Stimulated activated CD8-positive, alpha-beta memory T cell treated with anti-CD3 and anti-CD28 coated beads, Interleukin-7, amount 100 ng/mL, for 1 hour (primary cell): ENCODE results near the gene CREB3L4.
"Not testable (repeated sequence)": the region's sequence is repeated elsewhere in the genome, so short reads cannot be mapped to it uniquely, and the experiment has no call there.

ENCODE experiments used
- DNase-seq, 2 donors: peaks; one replicate each; pipeline ENCODE4 v3.0.0-alpha.2; 2020; ENCODE audit warnings: low read depth in 2 of 2

The CREB3L4 gene

GRCh38 chr1:153959454-153959853 lies 8.2 kb upstream of the CREB3L4 start:
- DNase-seq = no peak

- no peak for DNase-seq
These were observed 7.5 kb upstream of the CREB3L4 start for GRCh38 chr1:153960206-153960605.

DNA sequence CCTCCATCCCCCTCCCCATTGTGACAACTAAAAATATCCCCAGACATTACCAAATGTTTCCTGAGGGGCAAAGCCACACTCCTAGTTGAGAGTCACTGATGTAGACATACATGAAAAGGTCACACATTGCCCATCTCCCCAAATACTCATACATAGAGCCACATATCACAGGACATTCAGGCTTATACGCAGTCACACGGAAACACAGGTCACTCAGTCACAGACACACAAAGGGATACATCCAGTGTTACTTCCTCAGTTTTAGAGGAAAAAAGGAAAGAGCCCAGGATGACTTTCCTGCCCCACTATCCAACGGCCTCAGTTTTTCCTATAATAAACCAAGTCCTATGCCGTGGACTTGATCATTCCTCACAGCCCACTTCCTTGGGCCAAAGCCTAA lies 6.3 kb upstream of the CREB3L4 start:
- no peak for DNase-seq

DNA sequence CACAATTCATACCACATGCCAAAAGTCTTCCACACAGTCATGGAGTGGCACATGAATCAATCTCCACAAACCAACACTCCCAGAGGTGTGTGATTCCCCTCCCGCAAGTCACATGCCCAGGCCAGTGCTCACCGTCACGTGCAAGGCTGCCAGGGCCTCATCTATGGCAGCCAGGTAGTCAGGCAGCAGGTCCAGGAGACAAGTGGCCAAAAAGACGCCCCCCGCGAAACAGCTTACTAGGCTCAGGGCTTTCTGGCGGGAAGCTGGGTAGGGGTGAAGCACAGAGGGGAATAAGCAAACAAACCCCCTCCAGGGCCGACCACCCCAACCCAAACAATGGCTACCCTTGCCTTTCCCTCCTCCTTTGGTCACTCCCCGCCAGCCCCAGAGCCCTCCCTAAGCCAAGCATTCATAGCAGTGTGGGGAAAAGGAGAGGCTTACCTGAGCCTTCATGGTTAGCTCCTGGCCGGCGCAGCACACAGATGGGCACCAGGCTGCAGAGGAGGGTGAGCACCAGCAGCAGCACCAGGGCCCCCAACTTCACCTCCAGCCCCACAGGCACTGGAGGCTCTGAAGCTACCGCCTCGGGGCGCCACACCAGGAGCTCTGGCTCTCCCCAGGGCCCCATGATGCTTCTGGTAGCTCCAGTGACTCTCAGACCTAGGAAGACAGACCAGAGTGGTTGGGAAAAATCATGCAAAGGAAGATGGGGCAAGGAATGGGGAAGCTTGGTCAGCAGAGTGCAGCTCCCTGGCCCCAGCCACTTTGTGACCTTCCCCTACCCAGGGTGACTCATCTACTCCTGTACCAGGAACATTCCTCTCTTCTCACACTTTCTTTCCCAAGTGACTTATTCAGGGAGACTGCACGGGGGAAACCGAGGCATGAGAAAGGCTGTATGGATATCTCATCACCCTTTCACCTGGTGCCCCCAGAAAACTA lies 5.3 kb upstream of the CREB3L4 start:
- no peak for DNase-seq

GRCh38 chr1:153963030-153963849 lies 4.5 kb upstream of the CREB3L4 start, which contains the start of gene SLC39A1:
SLC39A1 (minus strand) TSS chr1:153963537; CDS start chr1:153962715, 822 bp downstream.
- DNase-seq = peak; percentile 81 to 92

- DNase-seq = no peak
These were observed 3.8 kb upstream of the CREB3L4 start for GRCh38 chr1:153963850-153964331.

DNA sequence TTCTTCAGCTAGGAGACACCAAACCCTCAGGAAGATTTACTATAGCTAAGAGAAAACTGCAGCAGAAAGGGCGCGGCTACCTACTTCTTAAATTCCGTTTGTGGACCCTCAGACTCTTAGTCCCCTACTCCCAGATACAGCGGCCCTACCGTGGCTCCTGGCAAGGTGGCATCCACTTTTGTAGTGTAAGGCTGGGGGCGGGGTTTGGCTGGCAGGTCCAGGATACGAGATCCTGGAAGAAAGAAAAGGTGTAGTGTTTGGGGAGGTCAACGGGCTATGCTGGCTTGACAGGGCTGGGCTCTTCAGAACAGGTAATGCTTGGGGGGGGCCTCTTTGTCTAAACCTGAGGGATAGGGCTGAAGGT lies 280 bp downstream of the CREB3L4 start:
- DNase-seq = no peak

- no peak for DNase-seq
These were observed 706 bp downstream of the CREB3L4 start for GRCh38 chr1:153968408-153968807.

DNA sequence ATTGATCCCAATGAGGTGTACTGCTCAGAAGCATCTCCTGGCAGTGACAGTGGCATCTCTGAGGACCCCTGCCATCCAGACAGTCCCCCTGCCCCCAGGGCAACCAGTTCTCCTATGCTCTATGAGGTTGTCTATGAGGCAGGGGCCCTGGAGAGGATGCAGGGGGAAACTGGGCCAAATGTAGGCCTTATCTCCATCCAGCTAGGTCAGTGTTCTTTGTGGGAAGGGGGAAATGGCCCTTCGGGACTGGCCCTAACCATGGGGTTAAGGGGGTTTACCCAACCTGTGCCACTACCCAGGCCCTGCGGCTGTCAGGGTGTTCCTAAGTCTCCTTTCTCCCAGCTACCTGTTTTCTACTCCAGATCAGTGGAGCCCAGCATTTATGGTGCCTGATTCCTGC lies 1.3 kb downstream of the CREB3L4 start:
- DNase-seq = no peak

- no peak for DNase-seq
These were observed 2.6 kb downstream of the CREB3L4 start for GRCh38 chr1:153970346-153970745.

DNA sequence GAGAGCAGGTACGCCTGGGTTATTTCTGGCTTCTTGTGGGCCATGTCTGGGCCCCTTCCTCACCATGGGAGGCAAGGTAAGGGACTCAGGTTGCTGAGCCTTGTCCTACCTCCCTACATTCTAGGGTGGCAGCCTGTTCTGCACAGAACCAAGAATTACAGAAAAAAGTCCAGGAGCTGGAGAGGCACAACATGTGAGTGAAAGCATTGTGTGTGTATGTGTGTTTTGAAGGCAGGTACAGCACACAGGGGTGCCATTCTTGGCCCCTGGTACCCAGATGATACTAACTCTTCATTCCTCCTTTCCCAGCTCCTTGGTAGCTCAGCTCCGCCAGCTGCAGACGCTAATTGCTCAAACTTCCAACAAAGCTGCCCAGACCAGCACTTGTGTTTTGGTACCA lies 5.4 kb downstream of the CREB3L4 start:
- DNase-seq = no peak

GRCh38 chr1:153973525-153973924 lies 5.8 kb downstream of the CREB3L4 start:
- DNase-seq = no peak

DNA sequence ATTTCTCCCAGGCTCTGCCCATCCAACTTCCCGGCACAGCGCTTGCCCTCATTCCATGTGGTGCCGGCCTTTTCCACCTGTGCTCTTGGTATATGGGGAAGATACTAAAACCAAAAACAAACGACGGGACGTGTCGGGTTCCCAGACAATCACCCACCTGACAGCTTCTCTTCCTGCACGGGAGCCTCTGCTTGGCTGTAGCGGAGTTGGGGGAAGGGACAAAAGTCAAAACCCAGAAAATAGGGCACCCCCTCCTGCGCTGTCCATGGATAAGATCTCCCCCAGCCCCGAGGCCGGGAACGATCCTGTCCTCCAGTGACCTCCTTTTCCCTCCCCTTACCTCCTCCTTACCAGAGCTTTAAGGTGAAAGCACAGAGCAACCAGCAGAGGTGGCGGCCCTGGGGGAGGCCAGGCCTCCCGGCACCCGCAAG lies 9.1 kb downstream of the CREB3L4 start:
- DNase-seq = no peak

DNA sequence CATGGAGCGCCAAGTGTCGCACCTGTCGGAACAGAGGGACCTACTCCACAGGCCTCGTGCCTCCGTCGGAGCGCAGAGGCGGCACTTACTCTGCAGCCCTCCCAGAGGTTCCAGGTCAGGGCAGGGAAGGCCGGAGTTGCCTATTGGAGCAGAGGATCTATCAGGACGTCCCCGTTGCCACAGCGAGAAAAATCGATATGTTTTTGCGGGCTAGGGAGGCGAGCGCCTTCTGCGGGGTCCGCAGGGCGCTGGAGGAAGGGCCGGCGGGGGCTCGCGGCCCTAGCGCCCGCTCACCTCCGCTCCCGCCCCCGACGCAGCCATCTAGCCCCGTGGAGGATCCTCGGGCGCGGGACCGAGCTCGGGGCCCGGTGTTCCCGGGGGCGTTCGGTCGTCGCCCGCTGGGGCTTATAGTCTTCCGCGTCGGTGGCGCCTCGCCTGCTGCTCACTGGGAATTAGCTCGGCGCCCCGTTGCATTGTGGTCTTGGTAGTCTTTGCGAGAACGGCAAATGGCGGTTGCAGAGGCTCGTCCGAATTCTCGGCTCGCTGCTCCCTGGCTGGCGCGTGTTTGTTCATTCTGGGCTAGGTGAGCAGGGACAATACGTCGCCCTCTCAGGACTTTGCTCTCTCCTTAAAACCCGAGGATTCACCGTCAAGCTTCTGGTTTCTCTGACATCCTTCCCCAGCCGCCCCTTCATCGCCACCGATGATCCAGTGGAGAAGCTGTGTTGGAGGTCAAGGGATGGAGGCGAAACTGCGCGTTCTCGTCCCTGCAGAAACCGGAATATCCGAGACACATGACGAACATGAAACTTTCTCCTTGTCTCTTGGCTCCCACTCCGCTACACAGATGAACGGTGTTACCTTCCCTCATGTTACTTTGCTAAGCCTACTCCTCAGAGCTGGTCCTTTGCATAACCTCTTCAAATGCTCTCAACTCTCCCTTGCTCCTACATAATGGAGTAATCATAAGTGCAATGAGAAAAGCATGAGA lies 9.8 kb downstream of the CREB3L4 start, which contains the start of gene JTB:
Gene JTB (minus strand): TSS at position 425 of the 991 bp plus-strand sequence. CDS start 422 bp downstream, at position 3.
- DNase-seq = peak; percentile 59 to 73

- DNase-seq = no peak
These were observed 10.7 kb downstream of the CREB3L4 start for GRCh38 chr1:153978274-153978909.

DNA sequence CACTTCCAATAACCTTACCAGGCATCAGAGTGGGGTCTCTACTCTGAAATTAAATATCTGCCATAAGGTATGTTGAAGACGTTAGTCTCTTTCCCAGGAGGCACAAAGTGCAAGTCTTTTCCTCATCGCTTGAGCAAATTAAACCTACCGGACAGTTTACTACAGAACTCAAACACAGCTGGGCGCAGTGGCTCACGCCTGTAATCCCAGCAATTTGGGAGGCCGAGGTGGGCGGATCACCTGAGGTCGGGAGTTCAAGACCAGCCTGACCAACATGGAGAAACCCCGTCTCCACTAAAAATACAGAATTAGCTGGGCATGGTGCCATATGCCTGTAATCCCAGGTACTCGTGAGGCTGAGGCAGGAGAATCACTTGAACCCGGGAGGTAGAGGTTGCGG lies 11.4 kb downstream of the CREB3L4 start:
- DNase-seq = not testable (repeated sequence)

DNA sequence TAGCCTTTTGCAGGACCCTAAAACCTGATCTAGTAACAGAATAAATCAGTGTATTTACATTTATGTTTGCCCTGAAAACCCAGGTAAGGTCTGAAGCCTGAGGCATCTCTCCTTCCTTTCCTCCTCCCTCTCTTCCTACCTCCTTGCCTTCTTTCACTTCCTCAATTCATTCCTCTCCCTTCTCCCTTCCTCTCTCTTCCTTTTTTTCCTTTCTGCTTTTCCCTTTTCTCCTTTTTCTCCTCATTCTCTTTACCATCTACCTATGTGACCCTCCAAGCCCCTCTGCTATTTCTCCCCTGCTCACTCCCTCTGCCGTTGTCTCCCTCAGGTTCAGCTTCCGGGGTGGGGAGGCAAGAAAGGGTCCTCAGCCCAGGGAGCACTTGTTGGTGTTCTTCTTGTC lies 14.0 kb downstream of the CREB3L4 start:
- DNase-seq = not testable (repeated sequence)

- DNase-seq = no peak
These were observed 16.6 kb downstream of the CREB3L4 start for GRCh38 chr1:153984123-153984894.

DNA sequence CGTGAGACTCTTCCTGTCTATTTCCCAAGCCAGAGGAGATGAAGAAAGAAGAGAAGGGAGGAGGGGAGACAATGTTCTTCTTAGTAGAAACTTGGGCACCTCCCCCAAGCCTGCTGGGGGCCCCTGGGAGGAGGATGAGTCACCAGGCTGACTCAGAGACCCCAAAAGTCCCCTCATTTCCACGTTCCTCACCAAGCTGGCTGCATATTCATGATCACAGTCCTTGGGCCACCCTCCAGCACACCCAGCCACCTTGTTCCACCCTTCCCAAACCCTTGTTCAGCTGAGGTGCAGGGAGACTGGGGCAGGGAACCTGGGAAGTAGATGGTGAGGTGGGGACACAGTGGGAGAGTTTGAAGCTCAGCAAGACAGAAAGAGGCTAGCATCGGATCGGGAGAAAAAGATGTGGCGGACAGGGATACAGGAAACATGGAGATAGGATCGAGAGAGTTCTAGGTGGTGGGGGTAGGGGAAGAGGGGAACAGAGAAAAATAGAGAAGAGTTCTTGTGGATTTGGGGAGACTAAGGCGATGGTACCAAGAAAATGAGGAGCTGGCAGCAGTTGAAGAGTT lies 17.7 kb downstream of the CREB3L4 start:
- DNase-seq = no peak
